HCT116 (cell line): ENCODE measurements around the gene NIT2. TPM values are rescaled to one million over a fixed set of nuclear protein-coding genes. Genes with fewer than 3 reads are reported as not detected.

Experiments used
- ATAC-seq: fragments of 200-7000 bp; cut with Tn5 transposase; 2 replicates; pipeline ENCODE4 v1.9.1; 2020; ENCODE audit warnings: mild to moderate bottlenecking, moderate library complexity
- BruUV-seq: library from RNA; stranded (reverse); fragments of 400-500 nt; replicated peaks from 2 replicates; lab custom pipeline; 2021; lab: Mats Ljungman, UMichigan
- CTCF ChIA-PET: fragments of 300-600 bp; sonication (Branson Sonifier 250); formaldehyde crosslinking; loops from one replicate; lab custom pipeline; 2021; ENCODE audit warnings: antibody characterized with exemption; lab: Charles Lee
- POLR2A ChIA-PET: fragments of 300-600, 350-600 bp; sonication (Branson Sonifier 250); formaldehyde crosslinking; loops from one replicate; lab custom pipeline; 2021; ENCODE audit warnings: antibody characterized with exemption; lab: Charles Lee
- RAD21 ChIA-PET, 2 experiments: fragments of 300-600 bp; sonication (Branson Sonifier 250); formaldehyde crosslinking; loops; one replicate each; lab custom pipeline; 2023; ENCODE audit warnings: low total read pairs in 2 of 2; ENCODE audit not compliant: uncharacterized antibody in 2 of 2, unreplicated experiment in 2 of 2, low non-redundant PET in 1 of 2; lab: Charles Lee
- DNase-seq: peaks from one replicate; pipeline ENCODE4 v3.0.0-alpha.2; 2010; ENCODE audit warnings: low read depth, low spot score
- H2AFZ ChIP-seq: fragments of 200-600 bp; shearing (Covaris generic), sonication (generic); 2 replicates; pipeline ENCODE4 v1.6.1; 2017; ENCODE audit warnings: low read depth, mixed run types, mixed read lengths, antibody characterized with exemption, low read length; ENCODE audit not compliant: poor library complexity, severe bottlenecking
- H3K27ac ChIP-seq: 2 replicates; pipeline ENCODE4 v1.5.1; 2012; ENCODE audit warnings: low read depth, low read length
- H3K27me3 ChIP-seq: fragments of 200-600 bp; sonication (generic); 2 replicates; pipeline ENCODE4 v1.6.1; 2016; ENCODE audit warnings: mixed run types, low read length, mixed read lengths; ENCODE audit not compliant: insufficient read depth
- H3K36me3 ChIP-seq, 2 experiments: fragments of 200-500 bp in 1 of 2; fragments of 200-600 bp in 1 of 2; sonication (Bioruptor generic) in 1 of 2; sonication (generic) in 1 of 2; 2 replicates each; pipeline versions ENCODE4 v1.5.1 to v1.6.1; 2014 to 2016; ENCODE audit warnings: low read length in 2 of 2, inconsistent platforms in 1 of 2, mixed read lengths in 1 of 2, mixed run types in 1 of 2; ENCODE audit not compliant: insufficient read depth in 2 of 2, control insufficient read depth in 1 of 2
- H3K4me1 ChIP-seq, 2 experiments: fragments of 200-600 bp in 1 of 2; sonication (generic) in 1 of 2; 2 replicates each; pipeline versions ENCODE4 v1.5.1 to v1.6.1; 2012 to 2017; ENCODE audit warnings: low read length in 2 of 2, inconsistent platforms in 1 of 2, mild to moderate bottlenecking in 1 of 2, mixed read lengths in 1 of 2, mixed run types in 1 of 2, moderate library complexity in 1 of 2; ENCODE audit not compliant: insufficient read depth in 2 of 2, control insufficient read depth in 1 of 2
- H3K4me2 ChIP-seq: fragments of 200-600 bp; sonication (generic); 2 replicates; pipeline ENCODE4 v1.6.1; 2017; ENCODE audit warnings: mixed run types, low read length, mixed read lengths
- H3K4me3 ChIP-seq, 2 experiments: fragments of 200-600 bp in 1 of 2; sonication (generic) in 1 of 2; replicated peaks in 1 of 2; 2 replicates each; pipeline ENCODE4 v1.5.1; 2011 to 2016; ENCODE audit warnings: low read length in 2 of 2, control low read depth in 1 of 2, low read depth in 1 of 2, mild to moderate bottlenecking in 1 of 2, mixed read lengths in 1 of 2, mixed run types in 1 of 2
- H3K79me2 ChIP-seq: fragments of 200-600 bp; sonication (generic); 2 replicates; pipeline ENCODE4 v1.6.1; 2017; ENCODE audit warnings: mild to moderate bottlenecking, mixed run types, low read length, moderate library complexity, mixed read lengths; ENCODE audit not compliant: insufficient read depth
- H3K9ac ChIP-seq: fragments of 200-600 bp; sonication (generic); 2 replicates; pipeline ENCODE4 v1.6.1; 2016; ENCODE audit warnings: low read length, mixed read lengths
- H3K9me2 ChIP-seq: fragments of 200-600 bp; sonication (generic), shearing (Covaris generic); 2 replicates; pipeline ENCODE4 v1.6.1; 2017; ENCODE audit warnings: mixed run types, mild to moderate bottlenecking, moderate library complexity; ENCODE audit not compliant: insufficient read depth
- H3K9me3 ChIP-seq, 2 experiments: fragments of 200-500 bp in 1 of 2; fragments of 200-600 bp in 1 of 2; sonication (Bioruptor generic) in 1 of 2; sonication (generic) in 1 of 2; 2 replicates each; pipeline ENCODE4 v1.6.1; 2014 to 2017; ENCODE audit warnings: low read length in 2 of 2, mixed read lengths in 2 of 2, inconsistent platforms in 1 of 2, low read depth in 1 of 2, mild to moderate bottlenecking in 1 of 2, mixed run types in 1 of 2, moderate library complexity in 1 of 2; ENCODE audit not compliant: control insufficient read depth in 1 of 2, insufficient read depth in 1 of 2
- H4K20me1 ChIP-seq: fragments of 200-600 bp; sonication (generic), shearing (Covaris generic); 2 replicates; pipeline ENCODE4 v1.6.1; 2017; ENCODE audit warnings: mixed run types, mild to moderate bottlenecking, moderate library complexity; ENCODE audit not compliant: insufficient read depth
- ATF3 ChIP-seq: IDR thresholded peaks from 2 replicates; pipeline ENCODE4 v1.6.1; 2012
- CBX3 ChIP-seq: IDR thresholded peaks from 2 replicates; pipeline ENCODE4 v1.6.1; 2012; ENCODE audit warnings: low read depth
- CEBPB ChIP-seq: IDR thresholded peaks from 2 replicates; pipeline ENCODE4 v1.6.1; 2012; ENCODE audit warnings: low read depth
- CTCF ChIP-seq, 3 experiments: fragments of 200-600 bp in 1 of 3; sonication (generic) in 1 of 3; IDR thresholded peaks in 2 of 3; conservative IDR thresholded peaks in 1 of 3; 2 replicates each; pipeline ENCODE4 v1.5.1; 2012 to 2017; ENCODE audit warnings: low read depth in 2 of 3, low read length in 2 of 3, antibody characterized with exemption in 1 of 3, borderline replicate concordance in 1 of 3, control low read depth in 1 of 3, mild to moderate bottlenecking in 1 of 3, mixed read lengths in 1 of 3, mixed run types in 1 of 3, moderate library complexity in 1 of 3; ENCODE audit not compliant: insufficient read depth in 1 of 3
- EGR1 ChIP-seq: IDR thresholded peaks from 2 replicates; pipeline ENCODE4 v1.6.1; 2012; ENCODE audit warnings: low read depth
- ELF1 ChIP-seq: IDR thresholded peaks from 2 replicates; pipeline ENCODE4 v1.6.1; 2012; ENCODE audit warnings: low read depth, borderline replicate concordance
- EZH2 ChIP-seq: fragments of 200-600 bp; sonication (generic); IDR thresholded peaks from 2 replicates; pipeline ENCODE4 v1.6.1; 2017; ENCODE audit warnings: antibody characterized with exemption, mixed run types
- EZH2phosphoT487 ChIP-seq: fragments of 200-600 bp; IDR thresholded peaks from 2 replicates; pipeline ENCODE4 v1.6.1; 2018; ENCODE audit warnings: antibody characterized with exemption, borderline replicate concordance
- JUND ChIP-seq: IDR thresholded peaks from 2 replicates; pipeline ENCODE4 v1.6.1; 2012
- MAX ChIP-seq: IDR thresholded peaks from 2 replicates; pipeline ENCODE4 v1.6.1; 2012
- REST ChIP-seq: IDR thresholded peaks from 2 replicates; pipeline ENCODE4 v1.6.1; 2012; ENCODE audit warnings: low read depth
- SIN3A ChIP-seq: IDR thresholded peaks from 2 replicates; pipeline ENCODE4 v1.6.1; 2012; ENCODE audit warnings: low read depth
- SRF ChIP-seq: IDR thresholded peaks from 2 replicates; pipeline ENCODE4 v1.6.1; 2012; ENCODE audit warnings: low read depth
- TCF7L2 ChIP-seq: IDR thresholded peaks from 2 replicates; pipeline ENCODE4 v1.7.0; 2011; ENCODE audit warnings: borderline replicate concordance, inconsistent platforms; ENCODE audit not compliant: insufficient read depth, insufficient read length; ENCODE audit errors: extremely low read depth
- YY1 ChIP-seq: IDR thresholded peaks from 2 replicates; pipeline ENCODE4 v1.6.1; 2011; ENCODE audit warnings: low read length, low read depth, moderate library complexity, mild to moderate bottlenecking; ENCODE audit not compliant: insufficient replicate concordance; ENCODE audit errors: extremely low read depth
- ZBTB33 ChIP-seq: IDR thresholded peaks from 2 replicates; pipeline ENCODE4 v1.6.1; 2011; ENCODE audit warnings: mild to moderate bottlenecking, low read length, moderate library complexity; ENCODE audit not compliant: insufficient replicate concordance; ENCODE audit errors: extremely low read depth
- ZNF274 ChIP-seq: fragments of 200-500 bp; sonication (Bioruptor generic); IDR thresholded peaks from 2 replicates; pipeline ENCODE4 v1.6.1; 2014; ENCODE audit warnings: mild to moderate bottlenecking, low read depth, low read length, inconsistent platforms
- intact Hi-C: fragments of 100-400 bp; cut with micrococcal nuclease; formaldehyde crosslinking; loops from 2 replicates; pipeline ENCODE4 v1.10.0; 2022
- total RNA-seq: library from RNA; stranded (reverse); gene quantifications from one replicate; pipeline ENCODE4 v1.2.1, GENCODE V29; 2021; ENCODE audit not compliant: unreplicated experiment

NIT2 gene
- total RNA-seq, 1 experiment from 2014 or later, result 44.7 TPM

- no TSS peak for BruUV-seq
- no peaks in the 10 kb centered on the region for H3K9me2 ChIP-seq
- ChIA-PET RAD21 (no interaction called here), CTCF (no interaction called here), POLR2A (no interaction called here)
- peaks cover 7 to 18% of the 10 kb centered on the region in 2 experiments for H3K4me1 ChIP-seq
- intact Hi-C loops, result loop anchor here (10.0 kb wide), 1 partner anchor 58 kb away; no protein-coding TSS in a partner anchor
- H3K9ac ChIP-seq, result no peak overlapping the region
- H3K4me3 ChIP-seq, result no peak overlapping the region
- no peaks in the 10 kb centered on the region for H4K20me1 ChIP-seq
- H2AFZ ChIP-seq, result no peak overlapping the region
- H3K27me3 ChIP-seq, result no peaks in the 10 kb centered on the region
- ATAC-seq, result no peak
- DNase-seq, result no peak
- no peak overlapping the region for H3K27ac ChIP-seq
- no peak overlapping the region for H3K4me2 ChIP-seq
- H3K9me3 ChIP-seq, result no peaks in the 10 kb centered on the region
- H3K36me3 ChIP-seq, result no peaks in the 10 kb centered on the region
- H3K79me2 ChIP-seq, result peaks cover 11% of the 10 kb centered on the region; the same call in 1 of the 2 replicates
- TF ChIP-seq YY1 (no peak), ELF1 (no peak), EZH2phosphoT487 (no peak), JUND (no peak), ATF3 (no peak), SRF (no peak), REST (no peak), MAX (no peak), EZH2 (no peak), ZBTB33 (no peak), CBX3 (no peak), ZNF274 (no peak), EGR1 (no peak), CTCF (IDR thresholded peaks at IDR 0.05 in 2 of 3, conservative IDR thresholded peaks at IDR 0.05 in 1 of 3; ENCODE audit: borderline replicate concordance in 1 of 3, insufficient read depth in 1 of 3, low read depth in 2 of 3, low read length in 2 of 3) (no peak), SIN3A (no peak), TCF7L2 (no peak), CEBPB (no peak)
Measured at GRCh38 chr3:100333051-100333450, 1.5 kb upstream of the NIT2 start.
